LoVo (cell line): ENCODE data around the gene SPATA31A1.
"Not testable (repeated sequence)": the region's sequence is repeated elsewhere in the genome, so short reads cannot be mapped to it uniquely, and the experiment has no call there.

Source experiments
- DNase-seq: peaks from one replicate; pipeline ENCODE4 v3.0.0-alpha.2; 2016; ENCODE audit warnings: low spot score

The SPATA31A1 gene

GRCh38 chr9:39355369-39355768 lies at the start of gene SPATA31A1:
Gene SPATA31A1, plus strand, starts transcription at chr9:39355669. Its CDS starts 62 bp downstream, at chr9:39355731.
- DNase-seq = not testable (repeated sequence)

GRCh38 chr9:39407261-39408204 lies 52.1 kb downstream of the SPATA31A1 start:
- DNase-seq = not testable (repeated sequence)

- DNase-seq = not testable (repeated sequence)
Measured at GRCh38 chr9:39411254-39411940, 55.9 kb downstream of the SPATA31A1 start.
